ENCODE results near the gene TMLHE. TPM values are rescaled to one million over a fixed set of nuclear protein-coding genes. Genes with fewer than 3 reads are reported as not detected.
"Not testable (repeated sequence)": the region's sequence is repeated elsewhere in the genome, so short reads cannot be mapped to it uniquely, and the experiment has no call there.

TMLHE gene
- total and polyA plus RNA-seq, 10 of the 15 experiments (the other 5 are each of a cell fraction or from before 2014, with no cell fraction given), result 7.1 to 21.7 (median 13.6) TPM

- DNase-seq (ENCODE audit: low read depth, low spot score), result no peak
- RAD21 ChIA-PET (ENCODE audit: unreplicated experiment), result no interaction called here
- no peak overlapping the region for H3K4me3 ChIP-seq
- in situ Hi-C loops (cut with MboI), result no loop called here
- intact Hi-C loops (cut with micrococcal nuclease; ENCODE audit: unreplicated experiment), result no loop called here
- H3K27me3 ChIP-seq (replicated peaks in 1 of 2; ENCODE audit: control insufficient read depth in 2 of 2, insufficient read depth in 2 of 2, low read length in 1 of 2), result no peaks in the 10 kb centered on the region
- no peak overlapping the region for H3K27ac ChIP-seq (ENCODE audit: control insufficient read depth, insufficient read depth)
- no peaks in the 10 kb centered on the region for H3K9me3 ChIP-seq (replicated peaks; ENCODE audit: control insufficient read depth, insufficient read depth, low read length)
- SMC1A ChIA-PET (ENCODE audit: uncharacterized antibody, unreplicated experiment), result no interaction called here
- no peak overlapping the region for H3K9ac ChIP-seq (ENCODE audit: control insufficient read depth, insufficient read depth, low read length)
- H3K4me2 ChIP-seq (ENCODE audit: control insufficient read depth, insufficient read depth), result no peak overlapping the region
- CTCF ChIA-PET, result no interaction called here
- BruUV-seq (replicated peaks), result no TSS peak
- POLR2A ChIA-PET, result no interaction called here
- ATAC-seq, result no peak
- H2AFZ ChIP-seq (ENCODE audit: control insufficient read depth, low read depth, low read length), result no peak overlapping the region
- no peaks in the 10 kb centered on the region for H3K4me1 ChIP-seq (ENCODE audit: control insufficient read depth, insufficient read depth, low read length)
- H3K79me2 ChIP-seq (ENCODE audit: control insufficient read depth, insufficient read depth, low read length), result no peaks in the 10 kb centered on the region
- no peaks in the 10 kb centered on the region for H4K20me1 ChIP-seq (ENCODE audit: control insufficient read depth, insufficient read depth)
- H3K36me3 ChIP-seq (ENCODE audit: control insufficient read depth in 2 of 2, insufficient read depth in 2 of 2, low read length in 1 of 2), result no peaks in the 10 kb centered on the region
- TF ChIP-seq SUPT20H (IDR thresholded peaks at IDR 0.05; ENCODE audit: borderline replicate concordance, control insufficient read depth, low read depth, low read length), result no peak
- no peak for TF ChIP-seq KLF5 (IDR thresholded peaks at IDR 0.05; ENCODE audit: partially characterized antibody)
- TF ChIP-seq SIX5 (IDR thresholded peaks at IDR 0.05; ENCODE audit: low read depth, low read length, severe bottlenecking), result no peak
- no peak for FAIRE-seq
Measured at GRCh38 chrX:155637714-155638113, 25.0 kb upstream of the TMLHE start.

GRCh38 chrX:155635019-155635418, 22.3 kb upstream of the TMLHE start:
- H3K4me1 ChIP-seq (ENCODE audit: control insufficient read depth, insufficient read depth, low read length); H3K4me3 ChIP-seq; DNase-seq (ENCODE audit: low read depth, low spot score); H3K27me3 ChIP-seq (replicated peaks in 1 of 2; ENCODE audit: control insufficient read depth in 2 of 2, insufficient read depth in 2 of 2, low read length in 1 of 2); intact Hi-C loops (cut with micrococcal nuclease; ENCODE audit: unreplicated experiment); H3K9me3 ChIP-seq (replicated peaks; ENCODE audit: control insufficient read depth, insufficient read depth, low read length); CTCF ChIA-PET; SMC1A ChIA-PET (ENCODE audit: uncharacterized antibody, unreplicated experiment); H3K9ac ChIP-seq (ENCODE audit: control insufficient read depth, insufficient read depth, low read length); in situ Hi-C loops (cut with MboI); ATAC-seq; H3K27ac ChIP-seq (ENCODE audit: control insufficient read depth, insufficient read depth); H2AFZ ChIP-seq (ENCODE audit: control insufficient read depth, low read depth, low read length); H4K20me1 ChIP-seq (ENCODE audit: control insufficient read depth, insufficient read depth); POLR2A ChIA-PET; RAD21 ChIA-PET (ENCODE audit: unreplicated experiment); BruUV-seq (replicated peaks); FAIRE-seq; H3K79me2 ChIP-seq (ENCODE audit: control insufficient read depth, insufficient read depth, low read length); H3K36me3 ChIP-seq (ENCODE audit: control insufficient read depth in 2 of 2, insufficient read depth in 2 of 2, low read length in 1 of 2); H3K4me2 ChIP-seq (ENCODE audit: control insufficient read depth, insufficient read depth): not testable (repeated sequence)
- 54% methylated on average over 1 of the region's 1 CpG for WGBS (ENCODE audit: insufficient coverage, insufficient replicate concordance, low lambda C conversion rate, missing lambda C conversion rate)

All from GM12878 (cell line).